Cardiac septum (tissue), 1 donor: ENCODE measurements around the gene SLC26A9. TPM values are rescaled to one million over a fixed set of nuclear protein-coding genes. Genes with fewer than 3 reads are reported as not detected.
A peak's percentile ranks its signal among the peaks of the same experiment; 100 is the strongest.

Source experiments
- DNase-seq: peaks from one replicate; pipeline ENCODE4 v3.0.0-alpha.2; 2020; ENCODE audit warnings: low spot score
- intact Hi-C: fragments of 100-400 bp; cut with DNase I; formaldehyde crosslinking; loops from one replicate; pipeline ENCODE4 v1.14.0; 2022
- total RNA-seq: library from RNA; stranded (reverse); fragmentation: NEBNext Ultra II Directional; extraction: Animal tissue kit (Norgen Biotek cat#: 25700); gene quantifications from one replicate; pipeline ENCODE4 v1.2.1, GENCODE V29; 2021
- donor health status: DM: no; HTN: no; CAD: no.

Gene SLC26A9
- total RNA-seq, 1 donor from 2014 or later, result 9.8 TPM

GRCh38 chr1:205974712-205975111 is 31.5 kb upstream of the SLC26A9 start:
- peak; percentile 36 for DNase-seq
- intact Hi-C loops, result no loop called here

- intact Hi-C loops, result no loop called here
- DNase-seq, result peak; percentile 31
Observed at GRCh38 chr1:205973377-205974232, 30.3 kb upstream of the SLC26A9 start.

GRCh38 chr1:205972491-205973168 is 29.4 kb upstream of the SLC26A9 start:
- DNase-seq, result peak; percentile 41
- intact Hi-C loops, result no loop called here

DNA sequence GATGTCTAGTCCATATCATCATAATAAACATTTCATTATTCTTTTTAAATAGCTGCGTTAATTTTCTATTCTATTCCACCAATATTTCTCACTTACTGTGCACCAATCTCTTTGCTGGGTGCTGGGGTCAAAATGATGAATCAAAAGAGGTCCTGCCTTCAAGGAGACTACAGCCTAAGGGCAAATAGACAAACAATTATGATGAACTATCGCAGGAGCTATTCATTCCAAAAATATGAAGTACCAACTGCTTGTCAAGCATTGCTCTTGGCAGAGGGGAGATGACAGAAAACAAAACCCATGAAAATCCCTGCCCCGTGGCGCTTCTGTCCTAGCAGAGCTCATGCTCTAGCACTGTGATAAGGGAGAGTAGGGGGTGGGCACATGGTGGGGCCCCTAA is 28.8 kb upstream of the SLC26A9 start:
- intact Hi-C loops, result no loop called here
- no peak for DNase-seq

DNA sequence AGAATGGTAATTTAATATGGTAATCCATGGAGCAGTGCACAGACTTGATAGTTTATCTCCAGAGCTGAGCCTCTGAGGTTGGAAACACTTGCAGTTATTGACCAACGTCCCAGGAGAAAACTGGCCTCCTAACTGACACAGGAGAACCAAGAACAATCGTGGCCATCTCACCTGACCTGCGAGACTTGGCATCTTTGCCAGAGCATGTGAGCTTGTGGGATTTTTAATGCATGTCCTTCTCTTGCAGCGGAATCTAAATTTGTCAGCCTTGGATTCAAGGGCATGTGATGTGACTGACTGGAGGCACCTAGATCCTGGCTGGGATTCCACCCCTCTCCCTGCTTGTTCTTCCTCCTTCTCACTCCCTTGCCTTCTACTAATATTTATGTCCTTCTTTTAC is 27.8 kb upstream of the SLC26A9 start:
- intact Hi-C loops, result no loop called here
- DNase-seq, result peak; percentile 75

DNA sequence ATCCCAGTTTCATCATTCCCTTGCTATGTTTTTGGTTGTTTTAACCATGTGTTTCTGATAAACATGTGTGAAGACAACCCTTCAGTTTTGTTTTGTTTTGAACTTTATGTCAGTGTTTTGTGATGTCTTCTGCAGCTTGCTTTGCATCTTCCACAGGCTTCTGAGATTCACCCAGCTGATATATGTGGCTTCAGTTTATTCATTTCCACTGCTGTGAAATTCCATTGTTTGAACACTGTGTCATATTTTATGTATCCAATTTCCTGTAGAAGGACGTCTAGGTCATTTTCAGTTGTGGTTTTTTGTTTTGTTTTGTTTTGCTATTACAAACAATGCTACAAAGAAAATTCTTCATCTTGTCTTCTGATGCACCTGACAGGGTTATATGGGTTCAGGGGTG is 27.2 kb upstream of the SLC26A9 start:
- intact Hi-C loops, result no loop called here
- DNase-seq, result no peak

DNA sequence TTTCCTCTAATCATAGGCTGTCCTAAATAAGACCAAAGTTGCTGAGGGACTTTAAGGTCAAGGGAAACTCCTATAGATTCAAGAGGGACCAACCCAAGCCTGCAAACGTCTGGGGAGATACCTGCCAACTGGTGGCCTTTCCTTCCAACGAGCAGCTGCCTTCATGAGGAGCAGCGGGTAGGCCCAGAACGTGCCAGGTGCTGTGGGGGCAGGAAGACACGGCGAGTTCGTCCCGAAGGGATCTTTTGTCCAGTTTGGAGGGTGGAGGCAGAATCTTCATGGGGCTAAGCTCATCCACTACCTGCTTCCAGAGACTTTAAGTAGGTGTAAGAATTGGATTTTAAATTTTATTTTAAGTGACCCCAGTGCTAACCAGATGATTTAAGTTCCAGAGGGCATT is 26.0 kb upstream of the SLC26A9 start:
- no peak for DNase-seq
- intact Hi-C loops, result no loop called here

DNA sequence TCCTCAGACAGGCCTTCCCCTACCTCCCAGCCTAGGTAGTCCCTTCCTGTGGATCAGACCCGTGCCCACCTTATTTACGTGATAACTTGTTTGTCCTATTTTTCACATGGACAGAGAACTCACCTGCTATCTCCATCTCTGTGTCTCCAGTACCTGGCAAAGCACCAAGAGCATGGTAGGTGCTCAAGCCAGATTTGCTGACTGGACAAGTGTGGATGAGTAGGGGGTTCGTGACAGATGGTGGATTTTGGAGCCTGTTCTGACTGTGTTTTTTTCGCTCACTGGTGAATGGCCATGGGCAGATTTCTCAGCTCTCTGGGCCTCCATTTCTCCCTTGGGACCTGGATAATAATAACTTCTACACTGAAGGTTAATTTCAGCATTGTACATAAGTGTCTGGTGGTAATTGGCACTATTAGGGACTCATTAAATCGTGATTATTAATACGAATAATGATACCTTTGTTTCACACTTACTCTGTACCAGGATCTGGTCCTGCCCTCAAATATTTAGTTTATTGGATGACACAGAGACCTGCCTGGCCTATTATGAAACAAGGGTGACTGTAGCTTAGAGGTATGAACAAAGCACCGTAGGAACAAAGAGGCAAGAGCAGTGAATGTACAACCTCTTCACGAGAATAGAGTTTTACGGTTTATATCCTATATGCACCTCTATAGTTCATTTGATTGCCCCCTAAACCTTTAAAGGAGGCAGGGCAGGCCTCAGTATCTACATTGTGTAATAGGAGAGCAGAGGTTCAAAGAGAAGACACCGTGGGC is 24.5 kb upstream of the SLC26A9 start:
- DNase-seq, result no peak
- intact Hi-C loops, result no loop called here

- intact Hi-C loops, result no loop called here
- DNase-seq, result no peak
Observed at GRCh38 chr1:205965036-205965884, 22.0 kb upstream of the SLC26A9 start.

GRCh38 chr1:205963352-205964155 is 20.3 kb upstream of the SLC26A9 start:
- intact Hi-C loops, result no loop called here
- DNase-seq, result no peak

DNA sequence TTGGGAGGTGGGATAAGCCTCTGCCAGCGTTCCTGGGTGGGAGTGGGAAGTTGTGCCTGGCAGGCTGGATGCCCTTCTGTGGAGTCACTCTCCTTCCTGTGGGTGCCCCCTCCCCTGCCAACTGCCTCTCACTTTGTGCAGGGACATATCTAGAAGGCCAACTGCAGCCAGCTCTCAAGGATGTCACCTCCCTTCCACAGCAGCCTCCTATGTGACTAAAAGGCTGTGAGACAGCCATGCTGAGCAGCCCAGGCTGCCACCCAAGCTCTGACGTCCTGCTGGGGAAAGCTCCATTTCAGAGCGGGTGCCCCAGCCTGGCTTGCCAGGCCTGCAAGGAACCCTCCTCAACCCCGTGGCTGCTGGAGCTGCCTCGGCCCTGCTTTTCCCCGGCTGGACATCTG is 19.6 kb upstream of the SLC26A9 start:
- intact Hi-C loops, result no loop called here
- no peak for DNase-seq

DNA sequence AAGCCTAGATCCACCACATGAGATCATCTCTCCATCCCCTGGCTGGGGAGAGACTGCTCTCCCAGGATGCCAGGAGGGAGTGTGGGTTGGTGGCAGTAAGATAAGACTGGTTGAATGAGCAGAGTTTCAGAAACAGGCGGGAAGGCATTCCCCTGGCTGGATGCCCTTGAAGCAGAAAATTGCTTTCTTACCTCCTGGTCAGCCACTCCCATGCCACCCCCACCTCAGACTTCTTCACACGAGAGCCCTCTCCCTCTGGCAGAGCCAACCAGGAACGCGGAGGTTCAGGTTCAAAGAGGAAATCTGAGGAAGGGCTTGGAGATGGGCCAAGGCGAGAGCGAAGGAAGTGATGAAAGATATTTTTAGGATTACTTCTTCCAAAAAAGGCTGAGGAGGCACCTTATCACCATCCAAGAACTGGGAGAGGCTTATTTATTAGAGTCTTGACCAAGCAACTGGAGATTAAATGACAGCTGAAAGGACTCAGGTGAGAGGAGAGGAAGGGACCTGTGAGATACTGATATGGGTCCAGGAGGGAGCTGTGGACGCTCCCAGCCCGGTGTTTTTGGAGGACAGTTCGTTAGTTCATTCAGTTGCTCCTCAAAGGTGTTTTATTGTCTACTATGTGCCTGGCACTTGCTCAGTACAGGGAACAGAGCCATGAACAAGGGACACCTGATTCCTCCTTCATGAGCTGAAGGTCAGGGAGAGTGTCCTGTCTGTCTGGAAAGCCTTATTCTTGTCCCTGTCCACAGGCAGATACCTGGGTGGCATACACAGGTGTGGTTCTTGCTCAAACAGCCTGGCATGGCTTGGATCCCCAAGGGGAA is 18.9 kb upstream of the SLC26A9 start:
- intact Hi-C loops, result no loop called here
- no peak for DNase-seq

GRCh38 chr1:205961405-205961804 is 18.1 kb upstream of the SLC26A9 start:
- no peak for DNase-seq
- intact Hi-C loops, result no loop called here

- intact Hi-C loops, result no loop called here
- no peak for DNase-seq
Observed at GRCh38 chr1:205959789-205960188, 16.5 kb upstream of the SLC26A9 start.

GRCh38 chr1:205955499-205955898 is 12.2 kb upstream of the SLC26A9 start:
- DNase-seq, result no peak
- intact Hi-C loops, result no loop called here

- no peak for DNase-seq
- intact Hi-C loops, result no loop called here
Observed at GRCh38 chr1:205954819-205955404, 11.7 kb upstream of the SLC26A9 start.

DNA sequence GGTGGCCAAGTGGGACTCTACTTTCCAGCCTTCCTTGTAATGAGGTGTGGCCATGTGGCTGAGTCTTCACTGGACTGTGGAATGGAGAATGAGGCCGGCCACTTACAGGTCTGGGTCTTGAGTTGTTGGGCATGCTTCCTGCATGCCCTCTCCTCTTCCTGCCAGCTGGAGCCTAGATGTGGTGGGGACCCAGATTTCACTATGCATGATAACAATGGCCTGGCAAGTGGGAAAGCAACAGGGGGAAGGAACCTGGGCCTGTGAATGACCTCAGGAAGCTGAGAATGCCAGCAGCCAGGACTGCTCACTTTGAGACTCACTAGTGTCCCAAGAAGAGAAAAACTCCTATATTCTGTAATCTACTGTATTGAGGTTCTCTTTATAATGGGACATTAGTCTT is 8.5 kb upstream of the SLC26A9 start:
- intact Hi-C loops, result no loop called here

More for the DNA sequence above, 8.5 kb upstream of the SLC26A9 start:
- DNase-seq, result no peak
